ENCODE measurements around the gene URI1.

The URI1 gene

GRCh38 chr19:30046522-30046921 lies 104.5 kb downstream of the URI1 start:
- DNase-seq (ENCODE audit: low read depth): peak; percentile 21
- TF ChIP-seq, protein P1, sequence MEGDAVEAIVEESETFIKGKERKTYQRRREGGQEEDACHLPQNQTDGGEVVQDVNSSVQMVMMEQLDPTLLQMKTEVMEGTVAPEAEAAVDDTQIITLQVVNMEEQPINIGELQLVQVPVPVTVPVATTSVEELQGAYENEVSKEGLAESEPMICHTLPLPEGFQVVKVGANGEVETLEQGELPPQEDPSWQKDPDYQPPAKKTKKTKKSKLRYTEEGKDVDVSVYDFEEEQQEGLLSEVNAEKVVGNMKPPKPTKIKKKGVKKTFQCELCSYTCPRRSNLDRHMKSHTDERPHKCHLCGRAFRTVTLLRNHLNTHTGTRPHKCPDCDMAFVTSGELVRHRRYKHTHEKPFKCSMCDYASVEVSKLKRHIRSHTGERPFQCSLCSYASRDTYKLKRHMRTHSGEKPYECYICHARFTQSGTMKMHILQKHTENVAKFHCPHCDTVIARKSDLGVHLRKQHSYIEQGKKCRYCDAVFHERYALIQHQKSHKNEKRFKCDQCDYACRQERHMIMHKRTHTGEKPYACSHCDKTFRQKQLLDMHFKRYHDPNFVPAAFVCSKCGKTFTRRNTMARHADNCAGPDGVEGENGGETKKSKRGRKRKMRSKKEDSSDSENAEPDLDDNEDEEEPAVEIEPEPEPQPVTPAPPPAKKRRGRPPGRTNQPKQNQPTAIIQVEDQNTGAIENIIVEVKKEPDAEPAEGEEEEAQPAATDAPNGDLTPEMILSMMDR (IDR thresholded peaks at IDR 0.05; ENCODE audit: low read depth, low read length): peak; percentile 28
- TF ChIP-seq MYC (IDR thresholded peaks at IDR 0.05; ENCODE audit: low read depth, low read length): no peak

GRCh38 chr19:30047432-30047831 lies 105.4 kb downstream of the URI1 start:
- H3K4me3 ChIP-seq (ENCODE audit: low read depth, low read length): no peak overlapping the region
- DNase-seq (ENCODE audit: low read depth): no peak
- TF ChIP-seq POLR2A (IDR thresholded peaks at IDR 0.05; ENCODE audit: extremely low read depth, insufficient read length) (no peak), MYC (IDR thresholded peaks at IDR 0.05; ENCODE audit: low read depth, low read length) (no peak)
- TF ChIP-seq, protein P1 (IDR thresholded peaks at IDR 0.05; ENCODE audit: low read depth, low read length): no peak
- TF ChIP-seq, protein P2, sequence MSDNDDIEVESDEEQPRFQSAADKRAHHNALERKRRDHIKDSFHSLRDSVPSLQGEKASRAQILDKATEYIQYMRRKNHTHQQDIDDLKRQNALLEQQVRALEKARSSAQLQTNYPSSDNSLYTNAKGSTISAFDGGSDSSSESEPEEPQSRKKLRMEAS (IDR thresholded peaks at IDR 0.05; ENCODE audit: low read depth, low read length): no peak

More at GRCh38 chr19:30046522-30046921, 104.5 kb downstream of the URI1 start:
- no peak overlapping the region for H3K4me3 ChIP-seq (ENCODE audit: low read depth, low read length)

GRCh38 chr19:30049226-30049625 lies 107.2 kb downstream of the URI1 start:
- no peak overlapping the region for H3K4me3 ChIP-seq (ENCODE audit: low read depth, low read length)
- no peak for TF ChIP-seq MYC (IDR thresholded peaks at IDR 0.05; ENCODE audit: low read depth, low read length)
- TF ChIP-seq POLR2A (IDR thresholded peaks at IDR 0.05; ENCODE audit: extremely low read depth, insufficient read length): no peak
- TF ChIP-seq, protein P1 (IDR thresholded peaks at IDR 0.05; ENCODE audit: low read depth, low read length): no peak
- TF ChIP-seq, protein P2 (IDR thresholded peaks at IDR 0.05; ENCODE audit: low read depth, low read length): no peak
- no peak for DNase-seq (ENCODE audit: low read depth)

- no peak for DNase-seq (ENCODE audit: low read depth)
- TF ChIP-seq, protein P1 (IDR thresholded peaks at IDR 0.05; ENCODE audit: low read depth, low read length): no peak
- no peak for TF ChIP-seq POLR2A (IDR thresholded peaks at IDR 0.05; ENCODE audit: extremely low read depth, insufficient read length)
- no peak for TF ChIP-seq MYC (IDR thresholded peaks at IDR 0.05; ENCODE audit: low read depth, low read length)
- TF ChIP-seq, protein P2 (IDR thresholded peaks at IDR 0.05; ENCODE audit: low read depth, low read length): no peak
- H3K4me3 ChIP-seq (ENCODE audit: low read depth, low read length): no peak overlapping the region
These were observed 108.0 kb downstream of the URI1 start for GRCh38 chr19:30049846-30050667.

- DNase-seq (ENCODE audit: low read depth): no peak
- H3K4me3 ChIP-seq (ENCODE audit: low read depth, low read length): no peak overlapping the region
- TF ChIP-seq, protein P2 (IDR thresholded peaks at IDR 0.05; ENCODE audit: low read depth, low read length): no peak
- TF ChIP-seq POLR2A (IDR thresholded peaks at IDR 0.05; ENCODE audit: extremely low read depth, insufficient read length): no peak
- TF ChIP-seq, protein P1 (IDR thresholded peaks at IDR 0.05; ENCODE audit: low read depth, low read length): no peak
- TF ChIP-seq MYC (IDR thresholded peaks at IDR 0.05; ENCODE audit: low read depth, low read length): no peak
These were observed 110.4 kb downstream of the URI1 start for GRCh38 chr19:30052122-30053075.
